Left renal pelvis (tissue), 4 donors: Measurements from ENCODE around the gene DEPDC7. TPM values are rescaled to one million over a fixed set of nuclear protein-coding genes. Genes with fewer than 3 reads are reported as not detected.

ENCODE experiments used
- DNase-seq, 4 donors: peaks; one replicate each; pipeline ENCODE4 v3.0.0-alpha.2; 2013; ENCODE audit warnings: low read depth in 4 of 4, low spot score in 3 of 4
- polyA plus RNA-seq, 4 donors: library from polyadenylated mRNA; unstranded; fragments of 120-200 nt; gene quantifications; one replicate each; pipeline ENCODE4 v1.2.1, GENCODE V29; 2013; ENCODE audit not compliant: insufficient read length in 4 of 4

DEPDC7 gene
- polyA plus RNA-seq, 4 donors, result 4.6 to 9.1 (median 6.5) TPM

GRCh38 chr11:33059331-33060007 lies 43.8 kb downstream of the DEPDC7 start:
- DNase-seq, result no peak

GRCh38 chr11:33060271-33060670 lies 44.6 kb downstream of the DEPDC7 start:
- DNase-seq, result no peak

DNA sequence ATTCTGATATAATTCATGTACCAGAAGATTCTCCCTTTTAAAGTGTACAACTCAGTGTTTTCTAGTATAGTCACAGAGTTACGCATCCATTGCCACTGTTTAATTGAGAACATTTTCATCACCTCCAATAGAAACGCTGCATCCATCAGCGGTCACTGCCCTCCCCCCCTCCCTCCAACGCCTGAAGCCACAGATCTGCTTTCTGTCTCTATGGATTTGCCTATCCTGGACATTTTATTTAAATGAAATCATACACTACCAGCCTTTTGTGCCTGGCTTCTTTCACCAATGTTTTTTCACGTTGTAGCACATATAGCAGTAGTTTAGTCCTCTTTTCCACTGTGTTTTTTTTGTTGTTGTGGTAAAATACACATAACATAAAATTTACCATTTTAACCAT lies 46.5 kb downstream of the DEPDC7 start:
- DNase-seq, result no peak

DNA sequence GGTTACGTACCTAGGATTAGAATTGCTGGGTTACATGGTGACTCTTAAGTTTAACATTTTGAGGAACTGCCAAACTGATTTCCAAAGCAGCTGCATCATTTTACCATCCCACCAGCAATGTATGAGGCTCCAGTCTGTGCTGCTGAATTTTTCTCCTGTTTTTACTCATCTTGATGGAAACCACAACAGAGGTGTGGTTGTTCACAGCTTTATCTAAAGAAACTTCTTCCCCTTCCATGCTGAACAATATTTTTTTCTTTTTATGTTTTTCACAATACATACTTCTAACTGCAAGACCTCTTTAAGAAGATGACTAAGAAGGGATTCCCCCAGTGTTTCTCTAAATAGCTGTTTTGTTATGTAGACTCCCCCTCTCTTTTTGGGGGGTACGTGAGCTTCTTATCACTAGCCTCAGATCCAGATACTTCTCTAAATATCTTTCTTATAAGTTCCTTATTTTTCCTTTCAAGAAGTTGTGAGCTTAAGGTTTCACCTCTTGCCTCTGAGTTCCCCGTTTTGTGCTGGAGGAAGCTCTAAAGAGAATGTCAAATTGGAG lies 47.7 kb downstream of the DEPDC7 start:
- no peak for DNase-seq

GRCh38 chr11:33064033-33064825 lies 48.6 kb downstream of the DEPDC7 start:
- DNase-seq, result no peak

DNA sequence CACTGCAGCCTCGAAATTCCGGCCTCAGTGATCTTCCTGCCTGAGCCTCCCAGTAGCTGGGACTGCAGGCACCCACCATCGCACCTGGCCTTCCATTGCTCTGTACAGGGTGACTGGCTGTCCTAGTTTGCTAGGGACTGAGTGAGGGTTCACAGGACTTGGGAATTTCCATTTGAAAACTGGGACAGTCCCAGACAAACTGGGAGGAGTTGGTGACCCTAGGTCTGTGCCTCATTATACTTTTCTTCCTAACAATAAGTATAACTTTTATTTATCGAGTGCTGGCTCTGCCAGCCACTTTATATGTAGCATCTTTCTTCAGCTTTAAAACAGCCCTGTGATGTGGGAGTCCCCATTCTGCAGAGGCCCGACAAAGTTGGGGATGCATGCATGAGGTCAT lies 49.2 kb downstream of the DEPDC7 start:
- DNase-seq, result no peak

DNA sequence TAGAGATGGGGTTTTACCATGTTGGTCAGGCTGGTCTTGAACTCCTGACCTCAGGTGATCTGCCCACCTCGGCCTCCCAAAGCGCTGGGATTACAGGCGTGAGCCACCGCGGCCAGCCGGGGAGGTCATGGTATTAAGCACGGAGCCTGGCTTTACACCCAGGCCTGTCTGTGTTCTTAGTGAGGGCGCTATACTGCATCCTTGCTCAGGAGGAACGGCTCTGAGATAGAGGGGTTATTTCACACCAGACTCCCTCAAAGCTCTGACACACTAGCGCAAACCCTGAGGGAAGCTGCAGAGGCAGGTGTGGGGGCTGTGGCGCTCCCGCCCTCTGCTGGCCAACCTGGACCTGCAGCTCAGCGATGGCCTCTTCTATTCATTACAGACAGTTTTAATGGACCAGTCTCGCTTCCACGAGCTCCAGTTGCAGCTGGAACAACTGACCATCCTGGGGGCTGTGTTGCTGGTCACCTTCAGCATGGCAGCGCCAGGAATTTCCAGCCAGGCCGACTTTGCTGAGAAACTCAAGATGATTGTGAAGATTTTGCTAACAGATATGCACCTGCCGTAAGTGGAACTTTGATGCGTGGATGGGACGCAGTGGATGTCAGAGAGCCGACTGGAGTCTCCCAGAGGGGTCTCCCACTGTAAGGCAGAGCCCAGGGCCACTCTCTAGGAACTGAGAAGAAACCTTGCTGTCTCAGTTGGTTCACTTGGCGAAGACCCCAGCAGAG lies 49.9 kb downstream of the DEPDC7 start:
- peak in 3 of 4 donors; percentile 14 to 49 (median 26) for DNase-seq

DNA sequence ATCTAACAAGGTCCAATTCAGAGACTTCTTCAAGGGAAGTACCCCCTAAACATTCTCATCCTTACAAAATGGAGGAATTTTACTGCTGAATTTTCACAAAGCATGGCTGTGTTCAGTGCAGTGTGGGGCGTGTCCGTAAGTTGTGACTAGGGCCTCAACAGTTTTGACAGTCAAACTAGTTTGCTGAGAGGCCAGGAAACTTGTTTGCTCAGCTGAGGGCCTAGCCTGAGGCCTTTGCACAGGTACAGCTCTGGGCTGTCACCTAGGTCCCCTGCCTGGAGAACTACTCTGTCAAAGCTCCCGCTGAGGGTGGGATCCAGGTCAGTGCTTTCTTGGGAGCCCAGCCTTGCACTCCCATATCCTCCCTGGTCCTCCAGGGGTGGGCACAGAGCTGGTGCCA lies 51.6 kb downstream of the DEPDC7 start:
- no peak for DNase-seq

- DNase-seq, result no peak
Measured at GRCh38 chr11:33068611-33069340, 53.1 kb downstream of the DEPDC7 start.

DNA sequence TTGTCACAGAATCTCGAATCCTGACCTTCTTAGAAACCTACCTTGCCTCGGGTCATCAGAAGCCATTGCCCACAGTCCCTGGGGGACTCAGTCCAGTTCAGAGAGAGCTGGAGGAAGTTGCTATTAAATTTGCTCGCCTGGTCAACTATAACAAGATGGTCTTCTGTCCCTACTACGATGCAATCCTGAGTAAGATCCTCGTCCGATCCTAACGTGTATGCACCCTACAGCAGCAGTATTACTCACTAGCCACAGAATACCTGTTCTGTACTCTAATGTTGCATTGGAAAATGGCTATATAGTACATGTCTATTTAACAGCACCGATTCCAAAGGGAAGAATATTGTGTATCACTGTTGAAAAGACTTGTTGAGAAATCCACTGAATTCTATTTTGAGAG lies 56.8 kb downstream of the DEPDC7 start:
- no peak for DNase-seq

Other genes starting within 250 kb of the DEPDC7 start
- gene CCDC73, start 221.2 kb upstream of the DEPDC7 start, polyA plus RNA-seq, result under 1 TPM; 0.19 to 0.34 (median 0.25) TPM
- 1 to 10 TPM in 3 of 4 donors, under 1 TPM in 1; 0.45 to 6.6 (median 6.5) TPM for gene PRRG4, start 186.0 kb upstream of the DEPDC7 start, polyA plus RNA-seq
- gene QSER1, start 123.1 kb upstream of the DEPDC7 start, polyA plus RNA-seq, result 10 to 100 TPM; 41.4 to 50.0 (median 45.4) TPM
- 10 to 100 TPM; 10.7 to 12.6 (median 11.3) TPM for gene TCP11L1, start 23.7 kb downstream of the DEPDC7 start, polyA plus RNA-seq
- gene CSTF3, start 145.6 kb downstream of the DEPDC7 start, polyA plus RNA-seq, result 10 to 100 TPM; 43.3 to 73.7 (median 60.1) TPM
- 10 to 100 TPM; 39.8 to 58.3 (median 48.7) TPM for gene HIPK3, start 241.5 kb downstream of the DEPDC7 start, polyA plus RNA-seq